HuH-7.5 (cell line): ENCODE measurements around the gene CEP131.
A peak's percentile ranks its signal among the peaks of the same experiment; 100 is the strongest.

Experiments
- DNase-seq: peaks from one replicate; pipeline ENCODE4 v3.0.0; 2011; ENCODE audit warnings: low spot score

The CEP131 gene

GRCh38 chr17:81251709-81252301, 29.0 kb upstream of the CEP131 start:
- DNase-seq, result no peak

- DNase-seq, result no peak
Measured at GRCh38 chr17:81251094-81251708, 28.4 kb upstream of the CEP131 start.

- no peak for DNase-seq
Measured at GRCh38 chr17:81250286-81251093, 27.7 kb upstream of the CEP131 start.

GRCh38 chr17:81249223-81250040, 26.7 kb upstream of the CEP131 start:
- no peak for DNase-seq

- no peak for DNase-seq
Measured at GRCh38 chr17:81248649-81249048, 25.9 kb upstream of the CEP131 start.

- no peak for DNase-seq
Measured at GRCh38 chr17:81247339-81247990, 24.7 kb upstream of the CEP131 start.

GRCh38 chr17:81246679-81247338, 24.0 kb upstream of the CEP131 start:
- DNase-seq, result no peak

GRCh38 chr17:81246343-81246670, 23.5 kb upstream of the CEP131 start:
- no peak for DNase-seq

- DNase-seq, result no peak
Measured at GRCh38 chr17:81245665-81246342, 23.0 kb upstream of the CEP131 start.

- DNase-seq, result no peak
Measured at GRCh38 chr17:81245024-81245664, 22.4 kb upstream of the CEP131 start.

- DNase-seq, result no peak
Measured at GRCh38 chr17:81244358-81245023, 21.7 kb upstream of the CEP131 start.

GRCh38 chr17:81243333-81243664, 20.5 kb upstream of the CEP131 start:
- no peak for DNase-seq

- no peak for DNase-seq
Measured at GRCh38 chr17:81242421-81243332, 19.9 kb upstream of the CEP131 start.

- peak; percentile 90 for DNase-seq
Measured at GRCh38 chr17:81241648-81242420, 19.1 kb upstream of the CEP131 start.

GRCh38 chr17:81241203-81241602, 18.4 kb upstream of the CEP131 start:
- no peak for DNase-seq

GRCh38 chr17:81240761-81241160, 18.0 kb upstream of the CEP131 start:
- no peak for DNase-seq

GRCh38 chr17:81239714-81240555, 17.2 kb upstream of the CEP131 start:
- no peak for DNase-seq
